ENCODE results near the gene SCYGR4.

Gene SCYGR4

GRCh38 chr2:227655454-227655853, 38.2 kb downstream of the SCYGR4 start:
- Histone ChIP-seq H3K9me2 (replicated peaks; ENCODE audit: low read depth, low read length) (no peaks in the 10 kb centered on the region), H2AFZ (ENCODE audit: low read length) (no peak overlapping the region), H3K9me3 (ENCODE audit: insufficient read depth, low read depth, low read length) (no peaks in the 10 kb centered on the region), H3K9ac (ENCODE audit: low read depth, low read length, poor library complexity, severe bottlenecking) (no peak overlapping the region), H3F3A (ENCODE audit: low read depth) (no peaks in the 10 kb centered on the region), H3K4me2 (ENCODE audit: low read depth, low read length, poor library complexity, severe bottlenecking) (no peak overlapping the region), H3K79me2 (ENCODE audit: insufficient read depth, low read length) (no peaks in the 10 kb centered on the region), H3K4me1 (ENCODE audit: insufficient read depth, low read length, poor library complexity, severe bottlenecking) (no peaks in the 10 kb centered on the region), H3K36me3 (ENCODE audit: insufficient read depth, low read length) (no peaks in the 10 kb centered on the region), H3K4me3 (ENCODE audit: low read length, poor library complexity, severe bottlenecking) (no peak overlapping the region), H3K27me3 (ENCODE audit: insufficient read depth, low read length, poor library complexity, severe bottlenecking) (no peaks in the 10 kb centered on the region), H4K20me1 (ENCODE audit: insufficient read depth, low read length, poor library complexity, severe bottlenecking) (no peaks in the 10 kb centered on the region)
- TF ChIP-seq EZH2phosphoT487 (IDR thresholded peaks at IDR 0.05; ENCODE audit: borderline replicate concordance) (no peak), CTCF (conservative IDR thresholded peaks at IDR 0.05; ENCODE audit: low read length) (no peak)

- Histone ChIP-seq H3K36me3 (ENCODE audit: insufficient read depth, low read length) (no peaks in the 10 kb centered on the region), H3K9ac (ENCODE audit: low read depth, low read length, poor library complexity, severe bottlenecking) (no peak overlapping the region), H3K4me1 (ENCODE audit: insufficient read depth, low read length, poor library complexity, severe bottlenecking) (no peaks in the 10 kb centered on the region), H3K4me2 (ENCODE audit: low read depth, low read length, poor library complexity, severe bottlenecking) (no peak overlapping the region), H3F3A (ENCODE audit: low read depth) (no peaks in the 10 kb centered on the region), H3K9me2 (replicated peaks; ENCODE audit: low read depth, low read length) (no peaks in the 10 kb centered on the region), H3K9me3 (ENCODE audit: insufficient read depth, low read depth, low read length) (no peaks in the 10 kb centered on the region), H4K20me1 (ENCODE audit: insufficient read depth, low read length, poor library complexity, severe bottlenecking) (no peaks in the 10 kb centered on the region), H3K79me2 (ENCODE audit: insufficient read depth, low read length) (no peaks in the 10 kb centered on the region), H2AFZ (ENCODE audit: low read length) (no peak overlapping the region), H3K4me3 (ENCODE audit: low read length, poor library complexity, severe bottlenecking) (no peak overlapping the region), H3K27me3 (ENCODE audit: insufficient read depth, low read length, poor library complexity, severe bottlenecking) (no peaks in the 10 kb centered on the region)
- no peak for TF ChIP-seq EZH2phosphoT487 (IDR thresholded peaks at IDR 0.05; ENCODE audit: borderline replicate concordance)
Measured at GRCh38 chr2:227657199-227657845, 40.0 kb downstream of the SCYGR4 start.

GRCh38 chr2:227661025-227661649, 43.8 kb downstream of the SCYGR4 start:
- Histone ChIP-seq H3K4me2 (ENCODE audit: low read depth, low read length, poor library complexity, severe bottlenecking) (no peak overlapping the region), H3K9ac (ENCODE audit: low read depth, low read length, poor library complexity, severe bottlenecking) (no peak overlapping the region), H3K79me2 (ENCODE audit: insufficient read depth, low read length) (no peaks in the 10 kb centered on the region)

More at GRCh38 chr2:227661025-227661649, 43.8 kb downstream of the SCYGR4 start:
- Histone ChIP-seq H3K9me3 (ENCODE audit: insufficient read depth, low read depth, low read length) (no peaks in the 10 kb centered on the region), H3K9me2 (replicated peaks; ENCODE audit: low read depth, low read length) (no peaks in the 10 kb centered on the region), H4K20me1 (ENCODE audit: insufficient read depth, low read length, poor library complexity, severe bottlenecking) (no peaks in the 10 kb centered on the region), H3K4me1 (ENCODE audit: insufficient read depth, low read length, poor library complexity, severe bottlenecking) (no peaks in the 10 kb centered on the region), H3K36me3 (ENCODE audit: insufficient read depth, low read length) (no peaks in the 10 kb centered on the region), H3K27me3 (ENCODE audit: insufficient read depth, low read length, poor library complexity, severe bottlenecking) (no peaks in the 10 kb centered on the region), H2AFZ (ENCODE audit: low read length) (no peak overlapping the region), H3K4me3 (ENCODE audit: low read length, poor library complexity, severe bottlenecking) (no peak overlapping the region), H3F3A (ENCODE audit: low read depth) (no peaks in the 10 kb centered on the region)
- TF ChIP-seq EZH2phosphoT487 (IDR thresholded peaks at IDR 0.05; ENCODE audit: borderline replicate concordance) = no peak
- no peak for TF ChIP-seq CTCF (conservative IDR thresholded peaks at IDR 0.05; ENCODE audit: low read length)
